H1 (cell line): Measurements from ENCODE around the gene MAP6. TPM values are rescaled to one million over a fixed set of nuclear protein-coding genes. Genes with fewer than 3 reads are reported as not detected.

Experiments used
- ASH2L ChIP-seq: fragments of 200-600, 300-600 bp; sonication (generic); IDR thresholded peaks from one replicate; pipeline ENCODE4 v1.7.1; 2017; ENCODE audit warnings: low read length
- FOSL1 ChIP-seq: IDR thresholded peaks from 2 replicates; pipeline ENCODE4 v1.6.1; 2011; ENCODE audit warnings: mild to moderate bottlenecking, low read depth, low read length, moderate library complexity; ENCODE audit not compliant: insufficient read depth
- PHF8 ChIP-seq: fragments of 200-600 bp; sonication (generic); conservative IDR thresholded peaks from 2 replicates; pipeline ENCODE4 v1.7.1; 2012; ENCODE audit warnings: low read depth, mild to moderate bottlenecking, inconsistent platforms, low read length, moderate library complexity
- RBBP5 ChIP-seq: IDR thresholded peaks from 2 replicates; pipeline ENCODE4 v1.7.1; 2012; ENCODE audit warnings: low read depth, mild to moderate bottlenecking, inconsistent platforms, low read length, moderate library complexity, borderline replicate concordance
- SP2 ChIP-seq: IDR thresholded peaks from 2 replicates; pipeline ENCODE4 v1.6.1; 2012; ENCODE audit warnings: mild to moderate bottlenecking, low read length, inconsistent platforms
- TBP ChIP-seq: IDR thresholded peaks from 2 replicates; pipeline ENCODE4 v1.6.1; 2011; ENCODE audit warnings: low read depth, low read length, improper control_type of control experiment
- TCF12 ChIP-seq: IDR thresholded peaks from 2 replicates; pipeline ENCODE4 v1.6.1; 2011; ENCODE audit warnings: low read depth, mild to moderate bottlenecking, low read length
- polyA plus RNA-seq, 7 experiments: library from polyadenylated mRNA; depleted of rRNA in 3 of 7; stranded (reverse) in 5 of 7; unstranded in 2 of 7; fragments of >200 nt in 5 of 7; fragments of 200-250 nt in 2 of 7; gene quantifications; 1 replicate in 5 of 7; 2 replicates in 1 of 7; 4 replicates in 1 of 7; pipeline versions ENCODE4 v1.2.1 to v1.2.3, GENCODE V29; 2011 to 2013; ENCODE audit warnings: missing spikeins in 2 of 7, mixed read lengths in 2 of 7
- total RNA-seq: library from RNA; stranded (reverse); fragmentation: NEBNext Ultra II Directional; extraction: Animal tissue kit (Norgen Biotek cat#: 25700); gene quantifications from 2 replicates; pipeline ENCODE4 v1.2.1, GENCODE V29; 2021
- TF ChIP-seq, protein P1 (sequence below), 3 experiments: IDR thresholded peaks; 1 replicate in 2 of 3; 2 replicates in 1 of 3; pipeline versions ENCODE4 v1.5.1 to v1.6.1; 2011; ENCODE audit warnings: low read length in 3 of 3, mild to moderate bottlenecking in 3 of 3, inconsistent platforms in 2 of 3, low read depth in 1 of 3, moderate library complexity in 1 of 3; ENCODE audit not compliant: insufficient read depth in 1 of 3; ENCODE audit errors: control extremely low read depth in 1 of 3

Gene MAP6
- total and polyA plus RNA-seq, 2 of the 8 experiments (the other 6 are each of a cell fraction or from before 2014, with no cell fraction given) = 0.54 to 0.89 TPM

GRCh38 chr11:75582895-75583717 is 85.7 kb downstream of the MAP6 start (continued):
- TF ChIP-seq, protein P1, sequence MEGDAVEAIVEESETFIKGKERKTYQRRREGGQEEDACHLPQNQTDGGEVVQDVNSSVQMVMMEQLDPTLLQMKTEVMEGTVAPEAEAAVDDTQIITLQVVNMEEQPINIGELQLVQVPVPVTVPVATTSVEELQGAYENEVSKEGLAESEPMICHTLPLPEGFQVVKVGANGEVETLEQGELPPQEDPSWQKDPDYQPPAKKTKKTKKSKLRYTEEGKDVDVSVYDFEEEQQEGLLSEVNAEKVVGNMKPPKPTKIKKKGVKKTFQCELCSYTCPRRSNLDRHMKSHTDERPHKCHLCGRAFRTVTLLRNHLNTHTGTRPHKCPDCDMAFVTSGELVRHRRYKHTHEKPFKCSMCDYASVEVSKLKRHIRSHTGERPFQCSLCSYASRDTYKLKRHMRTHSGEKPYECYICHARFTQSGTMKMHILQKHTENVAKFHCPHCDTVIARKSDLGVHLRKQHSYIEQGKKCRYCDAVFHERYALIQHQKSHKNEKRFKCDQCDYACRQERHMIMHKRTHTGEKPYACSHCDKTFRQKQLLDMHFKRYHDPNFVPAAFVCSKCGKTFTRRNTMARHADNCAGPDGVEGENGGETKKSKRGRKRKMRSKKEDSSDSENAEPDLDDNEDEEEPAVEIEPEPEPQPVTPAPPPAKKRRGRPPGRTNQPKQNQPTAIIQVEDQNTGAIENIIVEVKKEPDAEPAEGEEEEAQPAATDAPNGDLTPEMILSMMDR (IDR thresholded peaks at IDR 0.05; ENCODE audit: control extremely low read depth in 1 of 3, insufficient read depth in 1 of 3, low read depth in 1 of 3, low read length in 3 of 3) = peak in 2 of 3 experiments; percentile 25 to 39; a peak in 3 of 4 replicates
- TF ChIP-seq RBBP5 (peak; percentile 91; the same call in 1 of the 2 replicates), SP2 (no peak), TCF12 (0 out of 2 replicates have a peak, but pooled peaks have one; percentile 21), ASH2L (peak; percentile 83), FOSL1 (no peak), TBP (peak; percentile 66; the same call in 1 of the 2 replicates), PHF8 (peak; percentile 80; the same call in 1 of the 2 replicates)
- TF ChIP-seq, all 59 proteins: peak for 12
